Left forelimb (tissue), 1 donor: Measurements from ENCODE around the gene RGS1.

Experiments used
- DNase-seq: peaks from one replicate; pipeline ENCODE4 v3.0.0-alpha.2; 2018; ENCODE audit warnings: low spot score

RGS1 gene

DNA sequence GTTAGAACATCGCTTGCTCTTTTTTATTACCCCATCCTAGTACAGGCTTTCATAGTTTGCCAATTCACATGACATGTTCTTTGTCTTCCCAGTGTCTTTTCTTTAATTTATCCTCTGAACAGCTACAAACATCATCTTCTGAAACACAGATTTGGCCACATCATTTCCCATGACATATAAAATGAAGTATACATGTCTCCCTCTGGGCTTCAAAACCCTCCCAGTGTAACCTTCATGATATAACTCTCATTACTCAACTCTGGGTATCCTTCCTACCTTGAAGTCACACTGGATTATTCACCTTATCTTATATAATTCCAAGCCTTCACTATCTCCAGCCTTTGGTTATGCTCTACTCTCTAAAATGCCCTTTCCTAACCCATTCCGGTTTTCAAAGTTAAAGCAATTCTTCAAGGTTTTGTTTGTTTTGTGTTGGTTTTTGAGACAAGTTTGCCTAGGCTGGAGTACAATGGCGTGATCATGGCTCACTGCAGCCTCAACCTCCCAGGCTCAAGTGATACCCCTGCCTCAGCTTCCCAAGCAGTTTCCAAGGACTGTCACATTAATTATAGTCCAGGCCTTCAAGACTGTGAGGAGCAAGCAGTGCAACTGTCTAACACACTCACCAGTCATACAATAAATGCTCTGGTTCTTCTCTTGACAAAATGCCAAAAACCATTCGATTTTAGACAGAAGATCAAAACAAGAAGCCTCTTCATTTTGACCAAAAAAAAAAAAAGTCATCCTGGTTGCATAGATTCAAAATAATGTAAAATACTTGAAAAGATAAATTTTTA is 5.8 kb downstream of the RGS1 start:
- DNase-seq: no peak

DNA sequence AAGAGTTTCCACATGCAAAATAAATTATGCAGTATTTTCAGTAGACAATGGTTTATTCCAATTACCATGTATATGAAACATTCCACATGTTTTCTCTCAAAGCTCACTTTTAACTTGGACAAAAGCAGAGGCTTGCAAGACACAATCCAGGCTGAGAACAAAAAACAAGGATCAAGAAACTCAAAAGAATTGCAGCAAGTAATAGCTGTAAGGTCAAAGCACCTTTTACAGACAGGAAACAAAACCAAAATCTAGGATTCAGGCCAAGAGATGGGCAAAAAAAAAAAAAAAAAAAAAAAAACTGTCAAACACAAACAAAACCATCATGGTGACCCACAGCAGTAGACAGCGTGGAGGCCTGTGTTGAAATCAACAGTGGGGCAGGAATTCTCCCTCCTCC is 9.3 kb downstream of the RGS1 start:
- no peak for DNase-seq

DNA sequence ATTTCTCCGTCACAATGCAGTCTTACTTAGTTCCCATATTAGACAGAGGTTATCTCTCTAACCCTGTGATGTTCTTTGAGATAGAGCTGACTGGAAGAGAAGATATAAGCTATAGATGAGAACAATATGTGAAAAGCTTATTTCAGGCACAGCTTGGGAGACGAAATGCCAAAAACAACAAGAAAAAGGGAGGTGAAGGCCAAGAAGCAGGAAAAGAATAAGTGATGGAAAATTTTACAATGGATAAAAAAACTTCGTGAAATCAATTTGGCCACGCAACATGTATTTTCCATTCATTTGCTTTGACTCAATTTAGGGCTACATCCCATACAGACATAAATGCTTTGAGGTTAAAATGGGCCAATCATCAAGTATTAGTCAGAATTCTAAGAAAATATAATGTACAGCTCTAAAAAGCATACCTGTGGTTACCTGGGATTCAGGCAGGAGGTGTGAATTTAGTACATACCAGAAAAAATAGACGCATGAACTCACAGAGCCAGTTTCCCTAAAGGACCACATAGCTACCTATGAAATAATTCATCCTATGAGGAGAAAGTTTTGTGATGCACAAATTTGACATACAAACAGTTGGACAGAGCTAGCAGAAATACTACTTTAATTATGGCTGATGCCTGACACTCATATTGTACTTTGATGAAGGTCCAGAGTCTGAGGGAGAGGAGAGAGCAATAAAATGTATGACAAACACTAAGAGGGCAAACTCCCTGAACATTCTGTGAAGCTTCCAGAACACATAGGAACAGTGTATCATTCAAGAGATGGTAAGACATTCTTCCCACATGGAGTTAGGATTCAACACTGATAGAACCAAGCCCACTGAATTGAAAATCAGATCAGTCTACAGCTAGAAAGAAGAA is 12.1 kb downstream of the RGS1 start:
- DNase-seq: no peak

DNA sequence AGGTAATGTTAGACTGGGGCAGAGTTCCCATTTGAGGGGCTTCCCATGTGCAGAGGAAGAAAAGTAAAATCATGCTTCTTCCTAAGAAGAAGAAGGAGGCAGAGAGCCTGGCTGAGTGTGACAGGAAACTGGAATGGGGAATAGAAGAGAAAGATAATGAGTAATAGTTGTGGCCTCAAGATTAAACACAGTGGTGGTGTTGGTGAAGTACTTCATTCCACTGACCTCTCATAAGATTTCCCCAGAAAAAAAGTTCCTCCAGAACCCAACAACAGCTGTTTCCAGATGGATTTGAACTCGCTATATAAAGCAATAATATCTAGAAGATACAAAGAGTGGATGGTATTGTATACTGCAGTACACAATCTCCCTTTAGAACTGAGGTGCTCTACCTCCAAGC is 13.0 kb downstream of the RGS1 start:
- no peak for DNase-seq

GRCh38 chr1:192589813-192590212 is 14.2 kb downstream of the RGS1 start:
- no peak for DNase-seq

GRCh38 chr1:192592517-192592916 is 16.9 kb downstream of the RGS1 start:
- DNase-seq: no peak

GRCh38 chr1:192592981-192593708 is 17.6 kb downstream of the RGS1 start:
- no peak for DNase-seq

DNA sequence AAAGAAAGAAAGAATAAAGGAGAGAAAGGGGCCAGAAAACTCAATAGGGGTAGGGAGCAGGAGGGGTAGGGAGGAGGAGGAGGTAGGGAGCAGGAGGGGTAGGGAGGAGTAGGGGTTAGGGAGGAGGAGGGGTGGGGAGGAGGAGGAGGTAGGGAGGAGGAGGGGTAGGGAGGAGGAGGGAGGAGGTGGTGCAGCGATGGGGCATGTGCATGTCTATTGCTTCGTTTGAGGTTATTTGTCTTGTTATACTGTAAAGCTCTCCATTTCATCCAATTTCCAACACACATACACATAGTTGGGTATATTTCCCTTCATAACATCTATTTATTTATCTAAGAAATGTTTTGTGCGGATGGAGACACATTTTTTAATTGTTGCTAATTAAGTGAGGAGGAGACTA is 19.7 kb downstream of the RGS1 start:
- DNase-seq: no peak

DNA sequence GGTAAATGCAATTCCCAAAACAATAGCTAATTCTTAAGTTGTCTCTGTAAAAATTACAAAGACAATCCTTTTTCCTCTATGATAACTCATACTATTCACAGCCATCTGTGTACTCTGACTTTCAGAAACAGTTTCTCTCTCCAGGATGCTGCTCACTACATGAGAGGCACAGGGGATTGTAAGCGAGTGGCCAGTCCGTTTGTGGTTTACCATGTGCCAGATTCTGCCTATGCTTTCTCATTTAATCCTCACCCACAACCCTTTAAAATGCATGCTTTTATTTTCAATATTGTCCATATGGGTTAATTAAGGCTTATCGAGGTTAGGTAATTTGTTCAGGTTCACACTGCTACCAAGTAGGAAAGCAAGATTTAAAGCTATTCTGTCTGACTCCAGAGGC is 23.0 kb downstream of the RGS1 start:
- DNase-seq: no peak

DNA sequence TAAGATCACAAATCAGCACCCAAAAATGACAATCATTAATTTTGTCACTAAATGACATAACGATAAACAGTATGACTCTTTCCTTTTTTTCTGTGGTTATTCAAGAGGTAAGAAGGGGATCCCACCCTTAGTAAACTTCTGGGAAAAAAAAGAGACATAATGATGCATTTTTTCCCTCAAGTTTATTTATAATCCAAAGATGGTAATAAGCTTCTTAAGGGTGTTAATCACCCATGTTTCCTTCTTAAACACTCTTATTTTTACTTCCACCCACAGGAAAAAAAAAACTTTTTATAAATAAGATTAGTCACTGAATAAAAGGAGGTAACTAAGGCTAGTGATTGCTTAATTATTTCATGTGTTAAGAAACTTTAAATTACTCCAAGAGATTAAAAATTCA is 24.7 kb downstream of the RGS1 start:
- DNase-seq: no peak

GRCh38 chr1:192601143-192601542 is 25.6 kb downstream of the RGS1 start:
- no peak for DNase-seq

DNA sequence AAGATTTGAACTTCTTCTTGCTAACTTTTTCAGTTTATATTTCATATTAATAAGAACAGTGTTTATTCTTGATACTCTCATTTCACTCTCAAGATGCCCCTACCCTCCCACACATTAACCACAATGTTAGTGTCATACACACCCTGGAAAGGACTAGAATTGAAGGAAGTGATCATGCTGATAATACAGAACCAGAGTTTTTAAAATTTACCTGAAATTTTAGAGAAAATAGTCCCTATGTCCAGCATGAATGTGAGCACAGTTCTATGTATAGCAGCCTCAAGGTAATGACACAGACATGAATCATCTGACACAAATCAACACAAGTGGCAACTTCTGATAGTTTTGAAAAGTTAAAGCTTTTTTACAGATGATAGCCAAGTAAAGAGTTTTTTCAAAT is 26.0 kb downstream of the RGS1 start:
- no peak for DNase-seq

DNA sequence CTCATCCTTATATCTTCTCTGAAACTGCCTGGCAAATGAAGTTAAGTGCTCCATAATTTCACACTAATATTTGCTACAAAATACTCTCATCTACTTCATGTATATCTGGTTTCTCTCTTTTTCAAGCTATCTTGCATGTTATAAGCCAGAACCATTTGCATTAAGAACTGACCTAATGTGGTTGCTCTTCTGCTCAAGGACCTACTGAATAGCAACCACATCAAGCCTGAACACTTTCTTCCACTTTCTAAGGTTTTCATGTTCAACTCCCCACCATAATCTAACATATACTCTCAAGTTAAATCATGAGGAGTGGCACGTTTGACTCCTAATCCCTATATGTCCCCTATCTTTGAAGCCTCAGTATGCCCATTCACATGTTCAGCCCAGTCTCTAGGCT is 27.2 kb downstream of the RGS1 start:
- no peak for DNase-seq

GRCh38 chr1:192603218-192603787 is 27.7 kb downstream of the RGS1 start:
- DNase-seq: no peak

DNA sequence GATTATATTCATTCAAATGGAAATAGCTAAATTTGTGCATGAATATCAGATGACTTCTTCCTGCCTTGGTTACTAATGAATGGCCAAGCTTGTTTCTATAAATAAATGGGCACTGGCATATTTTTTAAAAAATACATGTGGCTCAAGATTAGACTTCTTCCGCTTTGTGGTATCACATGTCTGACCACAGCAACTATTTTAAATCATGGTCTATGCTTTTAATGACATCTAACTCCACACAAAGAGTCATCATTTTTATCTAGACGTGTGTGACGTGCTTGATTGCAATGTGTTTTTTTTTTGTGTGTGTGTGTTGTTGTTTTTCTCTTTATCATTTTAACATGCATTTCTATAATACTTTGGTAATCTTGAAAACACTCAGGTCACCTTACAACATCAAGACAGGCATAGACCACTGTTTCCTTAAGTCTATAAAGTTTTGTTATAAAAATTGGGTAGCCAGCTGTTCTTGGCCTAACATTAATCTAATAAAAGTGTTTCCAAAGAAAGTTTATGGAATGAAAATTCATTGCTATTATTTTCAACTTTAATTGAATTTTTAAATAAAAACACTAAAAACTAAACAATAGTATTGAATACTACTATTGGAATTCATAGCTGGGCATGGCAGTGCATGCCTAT is 29.5 kb downstream of the RGS1 start:
- DNase-seq: no peak

DNA sequence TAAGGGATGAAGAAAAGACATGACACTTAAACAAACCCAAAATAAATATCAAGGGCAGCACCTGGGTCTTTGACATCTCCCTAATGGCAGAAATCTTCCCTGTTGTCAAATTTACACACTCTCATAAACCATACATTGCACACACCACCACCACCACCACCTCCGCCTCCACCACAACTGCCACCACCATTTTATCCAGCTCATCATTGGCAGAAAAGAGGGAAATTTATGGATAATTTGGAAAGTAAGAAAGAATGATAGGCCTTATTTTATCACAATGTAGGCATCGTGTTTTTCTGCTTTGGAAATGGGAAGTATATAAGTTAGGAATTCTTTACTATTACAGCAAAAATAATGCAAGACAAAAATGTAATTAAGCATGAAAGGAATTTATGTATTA is 33.1 kb downstream of the RGS1 start:
- DNase-seq: no peak

GRCh38 chr1:192609110-192610079 is 33.8 kb downstream of the RGS1 start:
- DNase-seq: no peak

DNA sequence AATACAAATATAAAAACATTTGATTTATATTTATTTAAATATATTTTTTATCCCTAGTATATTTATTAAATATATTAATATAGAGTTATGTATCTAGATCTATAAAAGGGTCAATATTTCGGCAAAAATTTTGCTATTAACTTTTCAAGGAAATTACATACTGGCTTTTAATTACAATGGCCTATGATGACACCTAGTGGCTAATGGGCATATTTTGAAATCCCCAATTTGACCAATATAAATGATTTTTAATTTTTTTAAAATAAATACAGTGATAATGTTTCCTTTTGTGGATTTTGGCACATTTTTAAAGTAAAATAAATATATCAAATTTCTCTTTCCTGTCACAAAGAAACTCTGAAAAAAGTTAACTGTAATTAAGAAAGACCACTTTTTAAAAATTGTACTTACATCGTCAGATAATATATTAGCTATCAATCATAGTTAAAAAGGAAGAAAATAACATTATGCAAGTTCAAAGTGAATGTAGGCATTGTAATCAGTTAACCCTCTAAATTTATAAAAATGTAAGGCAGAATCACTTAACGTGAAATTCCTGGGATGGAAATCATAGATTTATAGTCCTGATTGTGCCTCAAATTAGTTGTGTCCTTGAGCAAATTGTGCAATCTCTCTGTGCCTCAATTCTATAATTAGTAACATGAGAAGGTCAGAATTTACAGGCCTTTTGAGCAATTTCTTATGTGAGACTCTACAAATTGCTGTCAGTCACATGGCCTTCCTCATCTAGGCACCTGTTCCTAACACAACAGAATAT is 34.7 kb downstream of the RGS1 start:
- no peak for DNase-seq

DNA sequence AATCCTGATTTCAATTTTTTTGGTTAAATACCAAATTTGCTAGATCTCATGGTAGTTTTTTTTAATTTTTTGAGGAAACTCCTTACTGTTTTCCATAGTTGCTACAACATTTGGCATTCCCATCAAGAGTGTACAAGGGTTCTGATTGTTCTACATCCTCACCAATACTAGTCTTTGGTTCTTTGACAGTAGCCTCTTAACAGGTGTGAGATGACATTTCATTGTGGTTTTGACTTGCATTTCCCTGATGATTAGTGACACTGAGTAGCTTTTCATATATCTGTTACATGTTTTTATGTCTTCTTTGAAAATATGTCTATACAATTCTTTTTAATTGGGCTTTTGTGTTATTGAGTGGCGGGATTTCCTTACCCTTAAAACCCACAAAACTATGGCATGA is 39.5 kb downstream of the RGS1 start:
- DNase-seq: no peak
